Ishikawa (cell line): ENCODE measurements around the gene PTPRD.

Source experiments
- CEBPB ChIP-seq: IDR thresholded peaks from 2 replicates; pipeline ENCODE4 v1.6.1; 2012
- CREB1 ChIP-seq: IDR thresholded peaks from 2 replicates; pipeline ENCODE4 v1.6.1; 2012; ENCODE audit warnings: low read depth
- EGR1 ChIP-seq: IDR thresholded peaks from 2 replicates; pipeline ENCODE4 v1.6.1; 2012
- EP300 ChIP-seq: IDR thresholded peaks from 2 replicates; pipeline ENCODE4 v1.6.1; 2012; ENCODE audit warnings: borderline replicate concordance
- FOXM1 ChIP-seq: IDR thresholded peaks from 2 replicates; pipeline ENCODE4 v1.6.1; 2012; ENCODE audit warnings: low read depth, borderline replicate concordance
- NFIC ChIP-seq: IDR thresholded peaks from 2 replicates; pipeline ENCODE4 v1.6.1; 2012
- RAD21 ChIP-seq: IDR thresholded peaks from 2 replicates; pipeline ENCODE4 v1.6.1; 2012; ENCODE audit warnings: low read depth
- TAF1 ChIP-seq: IDR thresholded peaks from 2 replicates; pipeline ENCODE4 v1.6.1; 2012; ENCODE audit warnings: low read depth, mild to moderate bottlenecking
- TCF12 ChIP-seq: IDR thresholded peaks from 2 replicates; pipeline ENCODE4 v1.6.1; 2012; ENCODE audit warnings: low read depth
- TEAD4 ChIP-seq: IDR thresholded peaks from 2 replicates; pipeline ENCODE4 v1.6.1; 2012
- YY1 ChIP-seq: IDR thresholded peaks from 2 replicates; pipeline ENCODE4 v1.6.1; 2012; ENCODE audit warnings: low read depth
- ZBTB7A ChIP-seq: IDR thresholded peaks from 2 replicates; pipeline ENCODE4 v1.6.1; 2012; ENCODE audit warnings: low read depth
- TF ChIP-seq, protein P1 (sequence below): IDR thresholded peaks from 2 replicates; pipeline ENCODE4 v1.6.1; 2012
- TF ChIP-seq, protein P2 (sequence below): IDR thresholded peaks from 2 replicates; pipeline ENCODE4 v1.6.1; 2012
- TF ChIP-seq, protein P3 (sequence below): IDR thresholded peaks from 2 replicates; pipeline ENCODE4 v1.6.1; 2012; ENCODE audit warnings: low read depth, mild to moderate bottlenecking

Gene PTPRD

DNA sequence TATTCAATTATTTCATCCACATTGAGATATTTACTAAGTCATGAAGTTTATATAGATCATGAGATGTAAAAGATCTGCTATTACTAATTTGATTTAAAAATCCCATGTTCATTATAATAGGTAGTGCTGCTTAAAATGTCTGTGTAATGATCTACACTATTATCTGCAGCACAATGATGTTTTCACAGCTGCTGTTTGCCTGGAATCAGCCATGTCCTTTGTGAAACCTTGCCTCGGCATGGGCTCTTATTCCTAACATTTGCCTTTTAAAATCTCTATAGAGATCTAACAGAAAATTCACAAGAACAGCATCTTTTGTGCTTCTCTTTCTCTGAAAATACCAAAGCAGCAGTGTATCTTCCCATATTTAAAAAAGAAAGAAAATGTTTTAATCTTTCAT, 444.6 kb downstream of the PTPRD start:
- TF ChIP-seq CREB1 (no peak), TAF1 (no peak), NFIC (no peak), EP300 (no peak), ZBTB7A (no peak), TCF12 (no peak), CEBPB (no peak)
- TF ChIP-seq, protein P1, sequence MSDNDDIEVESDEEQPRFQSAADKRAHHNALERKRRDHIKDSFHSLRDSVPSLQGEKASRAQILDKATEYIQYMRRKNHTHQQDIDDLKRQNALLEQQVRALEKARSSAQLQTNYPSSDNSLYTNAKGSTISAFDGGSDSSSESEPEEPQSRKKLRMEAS, result no peak
- TF ChIP-seq, protein P2, sequence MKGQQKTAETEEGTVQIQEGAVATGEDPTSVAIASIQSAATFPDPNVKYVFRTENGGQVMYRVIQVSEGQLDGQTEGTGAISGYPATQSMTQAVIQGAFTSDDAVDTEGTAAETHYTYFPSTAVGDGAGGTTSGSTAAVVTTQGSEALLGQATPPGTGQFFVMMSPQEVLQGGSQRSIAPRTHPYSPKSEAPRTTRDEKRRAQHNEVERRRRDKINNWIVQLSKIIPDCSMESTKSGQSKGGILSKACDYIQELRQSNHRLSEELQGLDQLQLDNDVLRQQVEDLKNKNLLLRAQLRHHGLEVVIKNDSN, result no peak

DNA sequence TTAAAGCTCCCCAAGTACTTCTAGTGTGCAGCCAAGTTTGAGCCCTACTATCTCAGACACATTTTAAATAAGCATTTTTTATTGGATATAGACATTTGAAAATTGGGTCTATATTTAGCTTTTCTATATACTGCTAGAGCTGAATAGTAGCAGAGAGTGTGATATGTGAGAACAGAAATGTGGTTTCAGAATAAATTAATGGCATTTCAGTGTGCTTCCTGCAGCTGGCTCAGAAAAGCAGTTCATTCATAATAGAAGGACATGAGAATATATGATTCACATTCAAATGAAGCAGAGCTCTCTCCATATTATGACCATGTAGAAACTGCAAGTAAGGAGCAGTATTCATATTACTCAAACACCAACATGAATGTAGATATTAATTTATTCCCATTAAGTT, 464.0 kb downstream of the PTPRD start:
- TF ChIP-seq TCF12, result no peak
- TF ChIP-seq YY1, result no peak
- TF ChIP-seq ZBTB7A, result no peak
- TF ChIP-seq, protein P1, result no peak
- no peak for TF ChIP-seq TEAD4
- no peak for TF ChIP-seq EGR1
- no peak for TF ChIP-seq CREB1
- no peak for TF ChIP-seq TAF1
- no peak for TF ChIP-seq NFIC
- TF ChIP-seq, protein P2, result no peak
- no peak for TF ChIP-seq FOXM1
- TF ChIP-seq, protein P3, sequence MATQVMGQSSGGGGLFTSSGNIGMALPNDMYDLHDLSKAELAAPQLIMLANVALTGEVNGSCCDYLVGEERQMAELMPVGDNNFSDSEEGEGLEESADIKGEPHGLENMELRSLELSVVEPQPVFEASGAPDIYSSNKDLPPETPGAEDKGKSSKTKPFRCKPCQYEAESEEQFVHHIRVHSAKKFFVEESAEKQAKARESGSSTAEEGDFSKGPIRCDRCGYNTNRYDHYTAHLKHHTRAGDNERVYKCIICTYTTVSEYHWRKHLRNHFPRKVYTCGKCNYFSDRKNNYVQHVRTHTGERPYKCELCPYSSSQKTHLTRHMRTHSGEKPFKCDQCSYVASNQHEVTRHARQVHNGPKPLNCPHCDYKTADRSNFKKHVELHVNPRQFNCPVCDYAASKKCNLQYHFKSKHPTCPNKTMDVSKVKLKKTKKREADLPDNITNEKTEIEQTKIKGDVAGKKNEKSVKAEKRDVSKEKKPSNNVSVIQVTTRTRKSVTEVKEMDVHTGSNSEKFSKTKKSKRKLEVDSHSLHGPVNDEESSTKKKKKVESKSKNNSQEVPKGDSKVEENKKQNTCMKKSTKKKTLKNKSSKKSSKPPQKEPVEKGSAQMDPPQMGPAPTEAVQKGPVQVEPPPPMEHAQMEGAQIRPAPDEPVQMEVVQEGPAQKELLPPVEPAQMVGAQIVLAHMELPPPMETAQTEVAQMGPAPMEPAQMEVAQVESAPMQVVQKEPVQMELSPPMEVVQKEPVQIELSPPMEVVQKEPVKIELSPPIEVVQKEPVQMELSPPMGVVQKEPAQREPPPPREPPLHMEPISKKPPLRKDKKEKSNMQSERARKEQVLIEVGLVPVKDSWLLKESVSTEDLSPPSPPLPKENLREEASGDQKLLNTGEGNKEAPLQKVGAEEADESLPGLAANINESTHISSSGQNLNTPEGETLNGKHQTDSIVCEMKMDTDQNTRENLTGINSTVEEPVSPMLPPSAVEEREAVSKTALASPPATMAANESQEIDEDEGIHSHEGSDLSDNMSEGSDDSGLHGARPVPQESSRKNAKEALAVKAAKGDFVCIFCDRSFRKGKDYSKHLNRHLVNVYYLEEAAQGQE, result no peak

DNA sequence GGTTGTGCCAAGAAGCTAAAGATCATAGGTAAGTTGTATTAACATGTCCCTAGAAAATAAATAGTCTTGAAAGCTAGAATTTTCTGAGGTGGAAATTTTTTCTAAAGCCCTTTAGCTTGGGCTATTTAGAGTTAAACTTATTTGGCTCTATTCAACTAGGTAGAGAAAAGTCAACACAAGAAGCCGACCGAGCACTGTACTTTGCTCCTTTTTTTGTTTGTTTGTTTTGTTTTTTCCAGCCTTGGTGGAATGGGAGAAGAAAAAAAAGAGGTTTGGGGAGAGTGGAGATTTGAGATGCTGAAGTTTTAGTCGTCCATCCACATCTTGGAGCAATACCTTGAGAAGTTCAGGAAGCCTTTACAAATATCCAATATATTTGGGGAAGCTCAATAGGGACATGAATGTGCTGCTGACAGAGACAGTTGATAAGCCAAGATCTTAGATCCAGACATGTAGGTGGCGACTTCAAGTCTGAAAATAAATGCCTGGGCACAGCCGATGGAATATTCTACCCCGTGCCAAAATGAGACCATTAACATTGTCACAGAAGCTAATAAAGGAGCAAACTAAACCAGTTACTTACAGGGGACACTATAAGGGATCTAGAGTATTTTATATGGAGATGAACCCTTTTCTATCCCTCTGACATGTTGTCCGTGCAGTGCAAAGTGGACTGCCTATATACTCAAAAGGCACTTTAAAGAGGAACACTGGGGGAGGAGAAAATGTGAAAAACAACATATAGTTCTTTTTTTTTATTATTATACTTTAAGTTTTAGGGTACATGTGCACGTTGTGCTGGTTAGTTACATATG, 466.1 kb downstream of the PTPRD start:
- no peak for TF ChIP-seq EGR1
- TF ChIP-seq NFIC, result no peak
- TF ChIP-seq FOXM1, result no peak
- no peak for TF ChIP-seq RAD21
- TF ChIP-seq TCF12, result no peak
- no peak for TF ChIP-seq ZBTB7A
- TF ChIP-seq, protein P3, result no peak
- no peak for TF ChIP-seq YY1
- TF ChIP-seq, protein P2, result no peak
- no peak for TF ChIP-seq TEAD4
- no peak for TF ChIP-seq CREB1
- TF ChIP-seq EP300, result no peak

DNA sequence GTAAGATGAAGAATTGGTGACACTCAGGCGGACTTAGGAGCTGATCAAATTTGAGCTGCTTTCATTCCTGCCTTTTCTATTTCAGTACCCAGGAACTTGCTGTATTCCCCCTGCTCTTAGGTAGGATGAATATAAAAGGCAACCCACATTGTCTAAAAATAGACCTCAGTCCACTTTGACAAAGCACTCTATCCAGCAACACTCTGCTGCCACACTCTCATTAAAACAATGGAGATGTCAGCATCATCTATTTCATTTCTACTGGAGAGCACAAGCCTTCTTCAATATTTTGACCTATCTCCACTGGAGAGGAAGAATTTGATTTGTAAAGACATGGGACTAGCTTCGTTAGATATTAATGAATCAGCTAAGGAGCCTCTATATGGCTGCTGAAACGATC, 468.4 kb downstream of the PTPRD start:
- TF ChIP-seq YY1 (no peak), NFIC (no peak), CREB1 (no peak), RAD21 (no peak), TAF1 (no peak), EP300 (no peak), FOXM1 (no peak), CEBPB (no peak), TCF12 (no peak), EGR1 (no peak)
- TF ChIP-seq, protein P1, result no peak
- TF ChIP-seq, protein P2, result no peak
